Stimulated activated CD4-positive, alpha-beta T cell treated with anti-CD3 and anti-CD28 coated beads, Interleukin-2, amount 100 ng/mL, for 4 hours (primary cell): ENCODE measurements around the gene SHC4.

Experiments used
- DNase-seq: peaks from one replicate; pipeline ENCODE4 v3.0.0-alpha.2; 2020; ENCODE audit warnings: low read depth

The SHC4 gene

GRCh38 chr15:48968066-48968465, 4.3 kb upstream of the SHC4 start:
- DNase-seq, result no peak

- DNase-seq, result no peak
Measured at GRCh38 chr15:48967336-48967735, 3.6 kb upstream of the SHC4 start.

GRCh38 chr15:48966595-48967301, 3.0 kb upstream of the SHC4 start:
- no peak for DNase-seq

- DNase-seq, result no peak
Measured at GRCh38 chr15:48965972-48966371, 2.3 kb upstream of the SHC4 start.

GRCh38 chr15:48964898-48965297, 1.2 kb upstream of the SHC4 start:
- DNase-seq, result no peak

GRCh38 chr15:48962662-48963523, 826 bp downstream of the SHC4 start:
- no peak for DNase-seq

- no peak for DNase-seq
Measured at GRCh38 chr15:48955967-48956366, 7.8 kb downstream of the SHC4 start.

GRCh38 chr15:48955370-48955769, 8.3 kb downstream of the SHC4 start:
- DNase-seq, result no peak

GRCh38 chr15:48954538-48954937, 9.2 kb downstream of the SHC4 start:
- no peak for DNase-seq

GRCh38 chr15:48946840-48947187, 16.9 kb downstream of the SHC4 start:
- DNase-seq, result no peak

- DNase-seq, result no peak
Measured at GRCh38 chr15:48946074-48946839, 17.5 kb downstream of the SHC4 start.

GRCh38 chr15:48945386-48945785, 18.3 kb downstream of the SHC4 start:
- DNase-seq, result no peak

GRCh38 chr15:48941904-48942303, 21.8 kb downstream of the SHC4 start:
- no peak for DNase-seq

GRCh38 chr15:48940508-48940907, 23.2 kb downstream of the SHC4 start:
- no peak for DNase-seq

- no peak for DNase-seq
Measured at GRCh38 chr15:48939648-48940047, 24.1 kb downstream of the SHC4 start.

GRCh38 chr15:48937886-48938285, 25.8 kb downstream of the SHC4 start:
- DNase-seq, result no peak

- no peak for DNase-seq
Measured at GRCh38 chr15:48936666-48937065, 27.1 kb downstream of the SHC4 start.

- DNase-seq, result no peak
Measured at GRCh38 chr15:48935236-48935635, 28.5 kb downstream of the SHC4 start.

GRCh38 chr15:48930735-48931134, 33.0 kb downstream of the SHC4 start:
- DNase-seq, result no peak

GRCh38 chr15:48929661-48930060, 34.1 kb downstream of the SHC4 start:
- no peak for DNase-seq

GRCh38 chr15:48928877-48929538, 34.7 kb downstream of the SHC4 start:
- DNase-seq, result no peak

GRCh38 chr15:48925714-48926223, 38.0 kb downstream of the SHC4 start:
- no peak for DNase-seq
